Kidney epithelial cell (primary cell): ENCODE data around the gene STX1A. TPM values are rescaled to one million over a fixed set of nuclear protein-coding genes. Genes with fewer than 3 reads are reported as not detected.
"Not testable (repeated sequence)": the region's sequence is repeated elsewhere in the genome, so short reads cannot be mapped to it uniquely, and the experiment has no call there.

ENCODE experiments used
- DNase-seq: peaks from one replicate; pipeline ENCODE4 v3.0.0-alpha.2; 2010; ENCODE audit warnings: low read depth
- H3K27me3 ChIP-seq: 2 replicates; pipeline ENCODE4 v1.6.0; 2011; ENCODE audit warnings: low read length; ENCODE audit not compliant: control insufficient read depth, insufficient read depth
- H3K36me3 ChIP-seq: 2 replicates; pipeline ENCODE4 v1.5.1; 2011; ENCODE audit warnings: low read length; ENCODE audit not compliant: control insufficient read depth, insufficient read depth
- H3K4me3 ChIP-seq: 2 replicates; pipeline ENCODE4 v1.5.1; 2011; ENCODE audit warnings: low read depth, mild to moderate bottlenecking, control low read depth, low read length
- total RNA-seq: library from RNA; depleted of rRNA; stranded (reverse); fragments of >200 nt; gene quantifications from 2 replicates; pipeline ENCODE4 v1.2.3, GENCODE V29; 2015
- TF ChIP-seq, protein P1 (sequence below): IDR thresholded peaks from 2 replicates; pipeline ENCODE4 v1.5.1; 2011; ENCODE audit warnings: mild to moderate bottlenecking, moderate library complexity, low read length, control low read depth, inconsistent platforms; ENCODE audit not compliant: insufficient read depth, poor library complexity, severe bottlenecking

The STX1A gene
- total RNA-seq, 1 donor from 2014 or later, result 25.9 TPM

- H3K36me3 ChIP-seq, result no peaks in the 10 kb centered on the region
- H3K4me3 ChIP-seq, result no peak overlapping the region
- DNase-seq, result no peak
- H3K27me3 ChIP-seq, result no peaks in the 10 kb centered on the region
- TF ChIP-seq, protein P1, sequence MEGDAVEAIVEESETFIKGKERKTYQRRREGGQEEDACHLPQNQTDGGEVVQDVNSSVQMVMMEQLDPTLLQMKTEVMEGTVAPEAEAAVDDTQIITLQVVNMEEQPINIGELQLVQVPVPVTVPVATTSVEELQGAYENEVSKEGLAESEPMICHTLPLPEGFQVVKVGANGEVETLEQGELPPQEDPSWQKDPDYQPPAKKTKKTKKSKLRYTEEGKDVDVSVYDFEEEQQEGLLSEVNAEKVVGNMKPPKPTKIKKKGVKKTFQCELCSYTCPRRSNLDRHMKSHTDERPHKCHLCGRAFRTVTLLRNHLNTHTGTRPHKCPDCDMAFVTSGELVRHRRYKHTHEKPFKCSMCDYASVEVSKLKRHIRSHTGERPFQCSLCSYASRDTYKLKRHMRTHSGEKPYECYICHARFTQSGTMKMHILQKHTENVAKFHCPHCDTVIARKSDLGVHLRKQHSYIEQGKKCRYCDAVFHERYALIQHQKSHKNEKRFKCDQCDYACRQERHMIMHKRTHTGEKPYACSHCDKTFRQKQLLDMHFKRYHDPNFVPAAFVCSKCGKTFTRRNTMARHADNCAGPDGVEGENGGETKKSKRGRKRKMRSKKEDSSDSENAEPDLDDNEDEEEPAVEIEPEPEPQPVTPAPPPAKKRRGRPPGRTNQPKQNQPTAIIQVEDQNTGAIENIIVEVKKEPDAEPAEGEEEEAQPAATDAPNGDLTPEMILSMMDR, result no peak
Observed at GRCh38 chr7:73663033-73663432, 56.4 kb downstream of the STX1A start.

- not testable (repeated sequence) for H3K4me3 ChIP-seq, H3K36me3 ChIP-seq, H3K27me3 ChIP-seq, DNase-seq
Observed at GRCh38 chr7:73660594-73660993, 58.9 kb downstream of the STX1A start.

GRCh38 chr7:73659983-73660382 lies 59.5 kb downstream of the STX1A start:
- Histone ChIP-seq H3K36me3 (no peaks in the 10 kb centered on the region), H3K4me3 (no peak overlapping the region), H3K27me3 (no peaks in the 10 kb centered on the region)
- TF ChIP-seq, protein P1, result no peak
- no peak for DNase-seq

- not testable (repeated sequence) for H3K27me3 ChIP-seq, H3K36me3 ChIP-seq, H3K4me3 ChIP-seq, DNase-seq
Observed at GRCh38 chr7:73655309-73655708, 64.2 kb downstream of the STX1A start.

DNA sequence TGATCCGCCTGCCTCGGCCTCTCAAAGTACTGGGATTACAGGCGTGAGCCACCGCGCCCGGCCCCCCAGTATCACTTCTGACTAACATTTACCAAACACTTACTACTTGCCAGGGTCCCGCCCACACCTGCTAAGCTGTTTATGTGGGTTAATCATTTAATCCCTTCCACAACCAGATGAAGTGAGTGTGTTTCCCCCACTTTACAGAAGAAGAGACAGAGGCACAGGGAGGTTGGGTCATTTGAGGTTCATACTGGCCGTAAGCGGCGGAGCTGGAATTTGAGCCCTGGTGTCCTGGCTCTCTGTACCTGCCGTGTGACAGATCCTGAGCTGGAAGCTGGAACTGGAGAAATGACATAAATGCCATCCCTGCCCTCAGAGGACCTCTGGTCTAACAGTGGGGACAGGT lies 66.9 kb downstream of the STX1A start:
- Histone ChIP-seq H3K36me3 (no peaks in the 10 kb centered on the region), H3K4me3 (no peak overlapping the region), H3K27me3 (peaks cover 30% of the 10 kb centered on the region)
- TF ChIP-seq, protein P1, result no peak
- DNase-seq, result no peak

- DNase-seq, result no peak
- TF ChIP-seq, protein P1, result no peak
- peaks cover 50% of the 10 kb centered on the region for H3K27me3 ChIP-seq
- H3K36me3 ChIP-seq, result no peaks in the 10 kb centered on the region
- H3K4me3 ChIP-seq, result no peak overlapping the region
Observed at GRCh38 chr7:73650524-73650923, 68.9 kb downstream of the STX1A start.

GRCh38 chr7:73649576-73649975 lies 69.9 kb downstream of the STX1A start:
- TF ChIP-seq, protein P1, result no peak
- Histone ChIP-seq H3K36me3 (no peaks in the 10 kb centered on the region), H3K4me3 (no peak overlapping the region), H3K27me3 (peaks cover 57% of the 10 kb centered on the region)
- no peak for DNase-seq
